K562 (cell line): ENCODE data around the gene NIPSNAP2. TPM values are rescaled to one million over a fixed set of nuclear protein-coding genes. Genes with fewer than 3 reads are reported as not detected.

Experiments used
- ATAC-seq: fragments of 200-7000 bp; cut with Tn5 transposase; 3 replicates; pipeline ENCODE4 v1.9.1; 2020; ENCODE audit warnings: moderate library complexity
- BruUV-seq: library from RNA; stranded (reverse); fragments of 400-500 nt; replicated peaks from 2 replicates; lab custom pipeline; 2021; lab: Mats Ljungman, UMichigan
- CTCF ChIA-PET: fragments of 300-600 bp; formaldehyde crosslinking; extraction: SDS; loops from one replicate; lab custom pipeline; 2021; ENCODE audit warnings: low intra/inter-chr PET ratio; lab: Yijun Ruan, JAX
- POLR2A ChIA-PET: fragments of 300-600, 350-650 bp; sonication (Branson Sonifier 250); formaldehyde crosslinking; extraction: SDS; loops from one replicate; lab custom pipeline; 2021; ENCODE audit warnings: antibody characterized with exemption, inconsistent platforms; lab: Yijun Ruan, JAX
- DNase-seq, 4 experiments: peaks; one replicate each; pipeline versions ENCODE4 v3.0.0 to v3.0.0-alpha.2; 2011 to 2018; ENCODE audit warnings: low spot score in 3 of 4, mixed read lengths in 3 of 4; ENCODE audit errors: extremely low read depth in 1 of 4
- FAIRE-seq: peaks from 2 replicates; lab custom pipeline; 2011; peaks lifted over from hg19 to GRCh38; lab: Jason Lieb, UNC
- H2AFZ ChIP-seq: 2 replicates; pipeline ENCODE4 v1.6.0; 2011; ENCODE audit warnings: low read depth, low read length, control low read depth, inconsistent platforms
- H3K27ac ChIP-seq: fragments of 200-600 bp; 3 replicates; pipeline ENCODE4 v1.8.0; 2011; ENCODE audit warnings: low read depth, mild to moderate bottlenecking, control low read depth, inconsistent platforms, low read length, moderate library complexity, mixed read lengths; ENCODE audit errors: extremely low read depth
- H3K27me3 ChIP-seq, 2 experiments: fragments of 300-600 bp in 1 of 2; 2 replicates in 1 of 2; 3 replicates in 1 of 2; pipeline versions ENCODE4 v1.6.0 to v1.8.0; 2011; ENCODE audit warnings: inconsistent platforms in 2 of 2, low read length in 2 of 2, mild to moderate bottlenecking in 1 of 2, mixed read lengths in 1 of 2, moderate library complexity in 1 of 2; ENCODE audit not compliant: control insufficient read depth in 2 of 2, insufficient read depth in 2 of 2
- H3K36me3 ChIP-seq: fragments of 300-600 bp; 3 replicates; pipeline ENCODE4 v1.8.0; 2011; ENCODE audit warnings: mild to moderate bottlenecking, low read length, inconsistent platforms; ENCODE audit not compliant: control insufficient read depth, insufficient read depth
- H3K4me1 ChIP-seq, 2 experiments: fragments of 200-600 bp in 1 of 2; replicated peaks in 1 of 2; 2 replicates in 1 of 2; 3 replicates in 1 of 2; pipeline versions ENCODE4 v1.5.1 to v1.8.0; 2011; ENCODE audit warnings: inconsistent platforms in 2 of 2, low read length in 2 of 2, mild to moderate bottlenecking in 1 of 2, mixed read lengths in 1 of 2, moderate library complexity in 1 of 2; ENCODE audit not compliant: control insufficient read depth in 2 of 2, insufficient read depth in 2 of 2
- H3K4me2 ChIP-seq: 2 replicates; pipeline ENCODE4 v1.6.1; 2011; ENCODE audit warnings: low read length, control low read depth, inconsistent platforms, mixed read lengths; ENCODE audit not compliant: insufficient read depth
- H3K4me3 ChIP-seq: fragments of 200-600 bp; sonication (generic), shearing (Covaris generic); 2 replicates; pipeline ENCODE4 v1.5.1; 2016; ENCODE audit warnings: control low read depth, inconsistent platforms
- H3K79me2 ChIP-seq: fragments of 200-600 bp; 3 replicates; pipeline ENCODE4 v1.8.0; 2011; ENCODE audit warnings: low read length, inconsistent platforms; ENCODE audit not compliant: control insufficient read depth, insufficient read depth
- H3K9ac ChIP-seq, 2 experiments: 2 replicates each; pipeline versions ENCODE4 v1.6.0 to v1.6.1; 2011; ENCODE audit warnings: low read depth in 2 of 2, low read length in 2 of 2, control low read depth in 1 of 2, inconsistent platforms in 1 of 2, mild to moderate bottlenecking in 1 of 2, mixed read lengths in 1 of 2; ENCODE audit not compliant: insufficient read depth in 1 of 2
- H3K9me1 ChIP-seq: one replicate; pipeline ENCODE4 v1.6.0; 2011; ENCODE audit warnings: inconsistent platforms, mild to moderate bottlenecking, low read length, moderate library complexity; ENCODE audit not compliant: control insufficient read depth, insufficient read depth
- H3K9me3 ChIP-seq: replicated peaks from 2 replicates; pipeline ENCODE4 v1.5.1; 2011; ENCODE audit warnings: low read depth, low read length, inconsistent platforms; ENCODE audit not compliant: control insufficient read depth, insufficient read depth
- H4K20me1 ChIP-seq: replicated peaks from 2 replicates; pipeline ENCODE4 v1.6.1; 2011; ENCODE audit warnings: low read length, inconsistent platforms, mixed read lengths; ENCODE audit not compliant: control insufficient read depth, insufficient read depth
- BCOR ChIP-seq: fragments of 450-650 bp; IDR thresholded peaks from 2 replicates; pipeline ENCODE4 v1.6.1; 2016
- BRF1 ChIP-seq: IDR thresholded peaks from 3 replicates; pipeline ENCODE4 v1.6.1; 2011; ENCODE audit warnings: borderline replicate concordance, mild to moderate bottlenecking; ENCODE audit not compliant: insufficient read length; ENCODE audit errors: extremely low read depth
- CREB1 ChIP-seq, 2 experiments: sonication (generic) in 1 of 2; formaldehyde crosslinking in 1 of 2; IDR thresholded peaks; 2 replicates each; pipeline versions ENCODE4 v1.6.1 to v1.8.0; 2012 to 2022; ENCODE audit warnings: inconsistent platforms in 1 of 2, mild to moderate bottlenecking in 1 of 2, missing genetic modification reagents in 1 of 2, moderate library complexity in 1 of 2
- DIDO1 ChIP-seq: fragments of 450-650 bp; IDR thresholded peaks from 2 replicates; pipeline ENCODE4 v1.6.1; 2016; ENCODE audit warnings: low read depth, missing biosample characterization, missing genetic modification characterization
- HDAC6 ChIP-seq: IDR thresholded peaks from 2 replicates; pipeline ENCODE4 v1.6.1; 2012; ENCODE audit warnings: low read depth, mild to moderate bottlenecking, control low read depth, inconsistent platforms, low read length, moderate library complexity
- MAFK ChIP-seq: IDR thresholded peaks from 2 replicates; pipeline ENCODE4 v1.6.1; 2011; ENCODE audit warnings: low read length, improper control_type of control experiment
- MXI1 ChIP-seq: IDR thresholded peaks from 2 replicates; pipeline ENCODE4 v1.6.1; 2011; ENCODE audit warnings: low read depth, mild to moderate bottlenecking, improper control_type of control experiment, low read length
- NCOA4 ChIP-seq: fragments of 450-650 bp; IDR thresholded peaks from 2 replicates; pipeline ENCODE4 v1.6.1; 2018; ENCODE audit warnings: mild to moderate bottlenecking; ENCODE audit not compliant: partially characterized antibody
- POLR2A ChIP-seq: fragments of 450-650 bp; conservative IDR thresholded peaks from 2 replicates; pipeline ENCODE4 v1.6.1; 2016
- WGBS: fragments of 100-300 bp; shearing (Covaris generic); methylation state at CpG from one replicate; pipeline ENCODE4 v1.1.6; 2016; ENCODE audit warnings: low coverage, mixed read lengths; ENCODE audit not compliant: insufficient coverage; ENCODE audit errors: missing lambda C conversion rate; 5-methylcytosine and 5-hydroxymethylcytosine counted together
- in situ Hi-C: fragments of 300-500 bp; cut with MboI; formaldehyde crosslinking; loops from 4 replicates; pipeline ENCODE4 v1.15.0; 2018; ENCODE audit warnings: inconsistent platforms, mixed read lengths
- intact Hi-C: fragments of 100-400 bp; cut with micrococcal nuclease; formaldehyde crosslinking; loops from 2 replicates; pipeline ENCODE4 v1.14.2; 2022
- polyA plus RNA-seq, 8 experiments: library from polyadenylated mRNA; depleted of rRNA in 4 of 8; stranded (reverse) in 5 of 8; unstranded in 3 of 8; fragments of >200 nt; fragmentation: Nextera tagmentation in 2 of 8; fragmentation: Illumina TruSeq in 1 of 8; extraction: Ambion mirVana in 2 of 8; extraction: Trizol in 1 of 8; gene quantifications; 2 replicates each; pipeline versions ENCODE4 v1.2.1 to v1.2.3, GENCODE V29; 2011 to 2014; ENCODE audit warnings: inconsistent platforms in 1 of 8, missing spikeins in 1 of 8
- total RNA-seq, 7 experiments: library from RNA; depleted of rRNA in 6 of 7; stranded (reverse); fragments of >200 nt in 6 of 7; fragmentation: Illumina TruSeq in 2 of 7; extraction: Trizol in 2 of 7; gene quantifications; 2 replicates each; pipeline versions ENCODE4 v1.2.1 to v1.2.3, GENCODE V29; 2011 to 2021; ENCODE audit warnings: low replicate concordance in 1 of 7
- TF ChIP-seq, protein P1 (sequence below): IDR thresholded peaks from 2 replicates; pipeline ENCODE4 v1.6.1; 2012; ENCODE audit warnings: low read depth, low read length, improper control_type of control experiment, borderline replicate concordance
- TF ChIP-seq, protein P2 (sequence below), 2 experiments: IDR thresholded peaks in 1 of 2; conservative IDR thresholded peaks in 1 of 2; 2 replicates each; pipeline ENCODE4 v1.6.1; 2016; ENCODE audit warnings: low read depth in 2 of 2, mild to moderate bottlenecking in 1 of 2, missing compliant biosample characterization in 1 of 2, missing genetic modification characterization in 1 of 2, moderate library complexity in 1 of 2

NIPSNAP2 gene
- total and polyA plus RNA-seq, 9 of the 15 experiments (the other 6 are each of a cell fraction or from before 2014, with no cell fraction given): 24.9 to 107 (median 53.0) TPM

DNA sequence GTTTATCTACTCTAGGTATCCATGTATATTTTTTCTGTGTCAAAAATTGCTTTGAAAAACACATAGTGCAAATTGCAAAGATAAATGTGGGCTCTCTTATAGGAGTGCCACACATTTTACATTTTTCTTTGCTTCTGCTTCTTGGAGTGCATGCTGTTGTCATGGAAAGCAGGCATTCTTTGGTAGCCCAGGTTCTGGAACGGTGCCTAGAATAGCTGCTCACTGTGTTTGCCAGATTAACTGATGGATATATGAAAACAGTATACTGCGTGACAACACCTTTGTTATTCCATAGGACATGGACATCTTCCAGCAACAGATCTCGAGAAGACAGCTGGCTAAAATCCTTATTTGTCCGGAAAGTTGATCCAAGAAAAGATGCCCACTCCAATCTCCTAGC lies 13.4 kb downstream of the NIPSNAP2 start:
- Histone ChIP-seq H3K27ac (no peak overlapping the region), H3K9me1 (no peaks in the 10 kb centered on the region), H3K36me3 (peaks cover 48% of the 10 kb centered on the region), H2AFZ (no peak overlapping the region), H3K9ac (no peak overlapping the region), H3K4me3 (no peak overlapping the region), H3K4me1 (no peaks in the 10 kb centered on the region), H4K20me1 (no peaks in the 10 kb centered on the region; the same call in 1 of the 2 replicates), H3K27me3 (no peaks in the 10 kb centered on the region), H3K4me2 (no peak overlapping the region), H3K9me3 (no peaks in the 10 kb centered on the region), H3K79me2 (peaks cover 9% of the 10 kb centered on the region; the same call in 1 of the 3 replicates)
- intact Hi-C loops (no loop called here), in situ Hi-C loops (no loop called here)
- FAIRE-seq: no peak
- CTCF ChIA-PET: no interaction called here
- 89% methylated on average over 4 of the region's 4 CpGs for WGBS
- TF ChIP-seq, protein P1, sequence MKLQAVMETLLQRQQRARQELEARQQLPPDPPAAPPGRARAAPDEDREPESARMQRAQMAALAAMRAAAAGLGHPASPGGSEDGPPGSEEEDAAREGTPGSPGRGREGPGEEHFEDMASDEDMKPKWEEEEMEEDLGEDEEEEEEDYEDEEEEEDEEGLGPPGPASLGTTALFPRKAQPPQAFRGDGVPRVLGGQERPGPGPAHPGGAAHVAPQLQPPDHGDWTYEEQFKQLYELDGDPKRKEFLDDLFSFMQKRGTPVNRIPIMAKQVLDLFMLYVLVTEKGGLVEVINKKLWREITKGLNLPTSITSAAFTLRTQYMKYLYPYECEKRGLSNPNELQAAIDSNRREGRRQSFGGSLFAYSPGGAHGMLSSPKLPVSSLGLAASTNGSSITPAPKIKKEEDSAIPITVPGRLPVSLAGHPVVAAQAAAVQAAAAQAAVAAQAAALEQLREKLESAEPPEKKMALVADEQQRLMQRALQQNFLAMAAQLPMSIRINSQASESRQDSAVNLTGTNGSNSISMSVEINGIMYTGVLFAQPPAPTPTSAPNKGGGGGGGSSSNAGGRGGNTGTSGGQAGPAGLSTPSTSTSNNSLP: no peak
- TF ChIP-seq POLR2A: no peak
- TF ChIP-seq BRF1: no peak
- no peak for TF ChIP-seq MAFK
- no peak for TF ChIP-seq HDAC6
- no peak for TF ChIP-seq DIDO1 (tag)
- TF ChIP-seq MXI1: no peak
- TF ChIP-seq, protein P2, sequence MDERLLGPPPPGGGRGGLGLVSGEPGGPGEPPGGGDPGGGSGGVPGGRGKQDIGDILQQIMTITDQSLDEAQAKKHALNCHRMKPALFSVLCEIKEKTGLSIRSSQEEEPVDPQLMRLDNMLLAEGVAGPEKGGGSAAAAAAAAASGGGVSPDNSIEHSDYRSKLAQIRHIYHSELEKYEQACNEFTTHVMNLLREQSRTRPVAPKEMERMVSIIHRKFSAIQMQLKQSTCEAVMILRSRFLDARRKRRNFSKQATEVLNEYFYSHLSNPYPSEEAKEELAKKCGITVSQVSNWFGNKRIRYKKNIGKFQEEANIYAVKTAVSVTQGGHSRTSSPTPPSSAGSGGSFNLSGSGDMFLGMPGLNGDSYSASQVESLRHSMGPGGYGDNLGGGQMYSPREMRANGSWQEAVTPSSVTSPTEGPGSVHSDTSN (CRISPR knock-in tag; IDR thresholded peaks at IDR 0.05; ENCODE audit: low read depth): no peak
- TF ChIP-seq, protein P2 (tag; conservative IDR thresholded peaks at IDR 0.05; ENCODE audit: low read depth): no peak
- no peak for TF ChIP-seq CREB1 (IDR thresholded peaks at IDR 0.05)
- TF ChIP-seq CREB1 (CRISPR knock-in tag; IDR thresholded peaks at IDR 0.05): no peak
- no peak for TF ChIP-seq BCOR
- no peak for TF ChIP-seq NCOA4
- no peak for DNase-seq
- BruUV-seq: no TSS peak
- ATAC-seq: no peak
- POLR2A ChIA-PET: interaction anchor here (1.2 kb wide), 1 partner anchor 8 kb away, joined by 3 read pairs; no protein-coding TSS in a partner anchor
